ENCODE data around the gene MRI1. TPM values are rescaled to one million over a fixed set of nuclear protein-coding genes. Genes with fewer than 3 reads are reported as not detected.

MRI1 gene
- total RNA-seq, 1 donor from 2014 or later: 39.9 TPM

- DNase-seq (ENCODE audit: low spot score) (no peak), ATAC-seq (no peak)
- intact Hi-C loops (cut with DNase I): no loop called here
Observed at GRCh38 chr19:13812544-13812943, 48.2 kb downstream of the MRI1 start.

- intact Hi-C loops (cut with DNase I): no loop called here
- DNase-seq (ENCODE audit: low spot score) (no peak), ATAC-seq (no peak)
Observed at GRCh38 chr19:13813147-13813546, 48.8 kb downstream of the MRI1 start.

GRCh38 chr19:13814550-13814949, 50.2 kb downstream of the MRI1 start:
- no peak for DNase-seq (ENCODE audit: low spot score)
- no peak for ATAC-seq
- intact Hi-C loops (cut with DNase I): no loop called here

GRCh38 chr19:13817018-13817614, 52.8 kb downstream of the MRI1 start:
- ATAC-seq: no peak
- intact Hi-C loops (cut with DNase I): no loop called here
- DNase-seq (ENCODE audit: low spot score): no peak

- intact Hi-C loops (cut with DNase I): no loop called here
- ATAC-seq (no peak), DNase-seq (ENCODE audit: low spot score) (no peak)
Observed at GRCh38 chr19:13817615-13818371, 53.5 kb downstream of the MRI1 start.

- intact Hi-C loops (cut with DNase I): no loop called here
- no peak for ATAC-seq
- DNase-seq (ENCODE audit: low spot score): no peak
Observed at GRCh38 chr19:13819238-13819637, 54.9 kb downstream of the MRI1 start.

GRCh38 chr19:13821292-13821691, 57.0 kb downstream of the MRI1 start:
- DNase-seq (ENCODE audit: low spot score) (no peak), ATAC-seq (no peak)
- intact Hi-C loops (cut with DNase I): no loop called here

GRCh38 chr19:13823256-13823655, 58.9 kb downstream of the MRI1 start:
- DNase-seq (ENCODE audit: low spot score) (peak; percentile 72), ATAC-seq (no peak)
- intact Hi-C loops (cut with DNase I): no loop called here

Other genes starting within 250 kb of the MRI1 start
- 63.0 TPM for gene C19orf53, start 9.9 kb downstream of the MRI1 start, total RNA-seq
- 8.2 TPM for gene ZSWIM4, start 30.9 kb downstream of the MRI1 start, total RNA-seq
- gene NANOS3, start 112.6 kb downstream of the MRI1 start, total RNA-seq: 1.4 TPM
- 3.4 TPM for gene BRME1, start 141.6 kb downstream of the MRI1 start, total RNA-seq
- 45.3 TPM for gene CC2D1A, start 141.7 kb downstream of the MRI1 start, total RNA-seq
- gene PODNL1, start 173.9 kb downstream of the MRI1 start, total RNA-seq: 17.8 TPM
- 24.7 TPM for gene DCAF15, start 188.0 kb downstream of the MRI1 start, total RNA-seq
- 16.1 TPM for gene RFX1, start 241.8 kb downstream of the MRI1 start, total RNA-seq